ENCODE measurements around the gene PTPN3.
A peak's percentile ranks its signal among the peaks of the same experiment; 100 is the strongest.

DNA sequence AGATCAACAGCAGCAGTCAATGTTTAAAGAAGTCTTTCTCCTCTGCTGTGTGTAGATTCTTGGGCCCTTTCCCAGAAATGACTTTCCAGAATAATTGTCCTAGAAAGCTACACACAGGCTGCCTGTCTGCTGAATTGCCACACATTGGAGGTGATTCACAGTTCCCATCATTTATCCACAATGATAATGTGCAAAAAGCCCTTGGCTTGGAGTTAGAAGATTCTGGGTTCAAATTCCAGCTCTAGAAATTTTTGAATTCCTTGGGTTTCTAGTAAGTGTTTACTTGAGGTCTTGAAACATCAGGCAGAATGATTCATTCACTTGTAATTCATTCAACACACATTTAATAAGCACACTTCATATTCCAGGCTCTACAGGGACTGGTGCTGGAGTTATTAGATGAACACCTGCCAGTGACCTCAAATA is 148.7 kb downstream of the PTPN3 start:
- no peak for TF ChIP-seq EZH2 (IDR thresholded peaks at IDR 0.05; ENCODE audit: insufficient read depth, poor library complexity, severe bottlenecking)
- TF ChIP-seq EZH2phosphoT487 (IDR thresholded peaks at IDR 0.05; ENCODE audit: insufficient read depth, low read depth): peak; percentile 86
